ENCODE data around the gene APLF.
A peak's percentile ranks its signal among the peaks of the same experiment; 100 is the strongest.

The APLF gene

GRCh38 chr2:68467077-68467960 is at the start of gene APLF, which contains the start of gene FBXO48:
Gene APLF (plus strand): TSS chr2:68467585. CDS start chr2:68467732, 147 bp downstream.
Gene FBXO48 (minus strand): TSS chr2:68467294. CDS start chr2:68465145, 2,149 bp downstream.
- peak; percentile 79 for FAIRE-seq

GRCh38 chr2:68417926-68418325 is 49.5 kb upstream of the APLF start:
- no peak for FAIRE-seq

GRCh38 chr2:68418419-68418818 is 49.0 kb upstream of the APLF start:
- FAIRE-seq: no peak

- no peak for FAIRE-seq
Observed at GRCh38 chr2:68418855-68419254, 48.5 kb upstream of the APLF start.

- FAIRE-seq: no peak
Observed at GRCh38 chr2:68420254-68420910, 47.0 kb upstream of the APLF start.

- no peak for FAIRE-seq
Observed at GRCh38 chr2:68423966-68424650, 43.3 kb upstream of the APLF start.

- FAIRE-seq: no peak
Observed at GRCh38 chr2:68425503-68425902, 41.9 kb upstream of the APLF start.

- FAIRE-seq: no peak
Observed at GRCh38 chr2:68426446-68426845, 40.9 kb upstream of the APLF start.

- no peak for FAIRE-seq
Observed at GRCh38 chr2:68426848-68427579, 40.4 kb upstream of the APLF start.

GRCh38 chr2:68428126-68428525 is 39.3 kb upstream of the APLF start:
- no peak for FAIRE-seq

- no peak for FAIRE-seq
Observed at GRCh38 chr2:68428746-68429145, 38.6 kb upstream of the APLF start.

- no peak for FAIRE-seq
Observed at GRCh38 chr2:68429311-68429826, 38.0 kb upstream of the APLF start.

GRCh38 chr2:68431316-68431972 is 35.9 kb upstream of the APLF start:
- no peak for FAIRE-seq

GRCh38 chr2:68432696-68433658 is 34.4 kb upstream of the APLF start:
- FAIRE-seq: no peak

- no peak for FAIRE-seq
Observed at GRCh38 chr2:68434981-68435380, 32.4 kb upstream of the APLF start.

GRCh38 chr2:68435615-68436014 is 31.8 kb upstream of the APLF start:
- no peak for FAIRE-seq

- FAIRE-seq: no peak
Observed at GRCh38 chr2:68436270-68436669, 31.1 kb upstream of the APLF start.

GRCh38 chr2:68438455-68439303 is 28.7 kb upstream of the APLF start:
- no peak for FAIRE-seq

- FAIRE-seq: peak; percentile 87
Observed at GRCh38 chr2:68441179-68441993, 26.0 kb upstream of the APLF start.

Measured in islet of Langerhans (tissue), 1 donor.